ENCODE measurements around the gene CNOT8. TPM values are rescaled to one million over a fixed set of nuclear protein-coding genes. Genes with fewer than 3 reads are reported as not detected.

Gene CNOT8
- total RNA-seq, 1 experiment from 2014 or later, result 45.6 TPM

GRCh38 chr5:154878642-154879335, 20.4 kb downstream of the CNOT8 start:
- Histone ChIP-seq H3K18ac (ENCODE audit: insufficient read length, low read depth, low read length) (no peak overlapping the region), H2BK20ac (ENCODE audit: low read depth, low read length, poor library complexity, severe bottlenecking) (no peak overlapping the region), H2BK120ac (ENCODE audit: low read depth, low read length, poor library complexity, severe bottlenecking) (no peak overlapping the region), H3T11ph (ENCODE audit: low read length) (no peak overlapping the region), H2BK5ac (ENCODE audit: insufficient read length, low read length) (no peak overlapping the region), H4K5ac (ENCODE audit: insufficient read length, low read depth, low read length) (no peak overlapping the region), H2BK15ac (ENCODE audit: low read depth, low read length) (no peak overlapping the region), H3K56ac (ENCODE audit: insufficient read length, low read depth, low read length) (no peak overlapping the region), H4K8ac (replicated peaks; ENCODE audit: insufficient read length, low read depth, low read length) (no peak overlapping the region), H3K4me2 (ENCODE audit: insufficient read depth, insufficient read length, low read length) (no peak overlapping the region), H3K4ac (ENCODE audit: low read depth, low read length) (no peak overlapping the region), H3K23ac (ENCODE audit: insufficient read length, low read depth, low read length) (no peak overlapping the region), H3K14ac (ENCODE audit: insufficient read depth, low read length) (no peak overlapping the region), H2AK5ac (ENCODE audit: insufficient read length, low read length) (no peak overlapping the region), H3K79me2 (ENCODE audit: insufficient read depth, low read length) (no peaks in the 10 kb centered on the region), H3K27ac (ENCODE audit: insufficient read length, low read depth, low read length) (no peak overlapping the region), H4K20me1 (ENCODE audit: control insufficient read depth, insufficient read depth, insufficient read length) (no peaks in the 10 kb centered on the region), H2AFZ (ENCODE audit: low read length) (no peak overlapping the region), H3K79me1 (ENCODE audit: insufficient read depth, low read depth, low read length, poor library complexity, severe bottlenecking) (no peaks in the 10 kb centered on the region), H2BK12ac (ENCODE audit: insufficient read length, low read depth, low read length) (no peak overlapping the region), H3K9ac (ENCODE audit: extremely low read depth, insufficient read length, low read length) (no peak overlapping the region), H3K4me1 (ENCODE audit: insufficient read depth, low read length) (no peaks in the 10 kb centered on the region), H4K91ac (ENCODE audit: insufficient read length, low read depth, low read length) (no peak overlapping the region), H3K27me3 (ENCODE audit: insufficient read depth, low read length) (no peaks in the 10 kb centered on the region), H3K9me3 (ENCODE audit: control insufficient read depth, low read depth, low read length) (no peaks in the 10 kb centered on the region), H3K23me2 (ENCODE audit: insufficient read length, low read depth, low read length, poor library complexity, severe bottlenecking) (no peaks in the 10 kb centered on the region)
- DNase-seq, result no peak
- no CpG with 5 or more reads among the region's 14 CpGs for WGBS (ENCODE audit: extremely low coverage, insufficient read length, low lambda C conversion rate)
- Mint-ChIP-seq H3K4me1 (no peaks in the 10 kb centered on the region), H3K9me3 (peaks cover 12 to 17% of the 10 kb centered on the region in 2 experiments; a peak in 4 of 5 replicates), H3K27me3 (ENCODE audit: low read depth) (peaks cover 2% of the 10 kb centered on the region; the same call in 1 of the 2 replicates), H3K36me3 (ENCODE audit: insufficient read depth in 1 of 3, low read depth in 3 of 3) (peaks cover 39 to 82% (median 55%) of the 10 kb centered on the region in 3 experiments), H3K4me3 (no peak overlapping the region), H3K27ac (no peak overlapping the region; a peak in 1 of 7 replicates)
- TF ChIP-seq CTCF (conservative IDR thresholded peaks at IDR 0.05), result no peak
